ENCODE measurements around the gene PANK2. TPM values are rescaled to one million over a fixed set of nuclear protein-coding genes. Genes with fewer than 3 reads are reported as not detected.

Gene PANK2
- total and polyA plus RNA-seq, 2 experiments from 2014 or later, result 36.1 to 72.0 TPM

- TF ChIP-seq REST (IDR thresholded peaks at IDR 0.05; ENCODE audit: unreplicated experiment), result no peak
- TF ChIP-seq JUNB (IDR thresholded peaks at IDR 0.05; ENCODE audit: unreplicated experiment), result no peak
- no peak for TF ChIP-seq CREB1 (CRISPR knock-in tag; IDR thresholded peaks at IDR 0.05; ENCODE audit: low read depth)
- TF ChIP-seq CTCF (conservative IDR thresholded peaks at IDR 0.05; ENCODE audit: low read depth in 2 of 2), result no peak
- TF ChIP-seq STAT1 (IDR thresholded peaks at IDR 0.05; ENCODE audit: unreplicated experiment), result no peak
- no peak for TF ChIP-seq ZNF331 (CRISPR knock-in tag; IDR thresholded peaks at IDR 0.05; ENCODE audit: low read depth)
Measured at GRCh38 chr20:3909952-3910366, 20.8 kb downstream of the PANK2 start (continued).

- no peak for ATAC-seq
- H3K36me3 Mint-ChIP-seq (ENCODE audit: low read depth), result peaks cover 83% of the 10 kb centered on the region
- TF ChIP-seq CTCF (conservative IDR thresholded peaks at IDR 0.05; ENCODE audit: low read depth in 2 of 2) (no peak), ZNF462 (CRISPR knock-in tag; IDR thresholded peaks at IDR 0.05) (no peak), POLR2AphosphoS5 (IDR thresholded peaks at IDR 0.05; ENCODE audit: low read depth) (no peak), EZH2 (IDR thresholded peaks at IDR 0.05; ENCODE audit: low read depth, unreplicated experiment) (no peak), ZNF114 (CRISPR knock-in tag; IDR thresholded peaks at IDR 0.05) (no peak)
Measured at GRCh38 chr20:3910853-3911252, 21.7 kb downstream of the PANK2 start.

More at GRCh38 chr20:3910853-3911252, 21.7 kb downstream of the PANK2 start:
- Histone ChIP-seq H3K36me3 (ENCODE audit: insufficient read depth) (peaks cover 73% of the 10 kb centered on the region), H3K4me3 (no peak overlapping the region), H3F3A (replicated peaks; ENCODE audit: low read depth) (peaks cover 26% of the 10 kb centered on the region; the same call in 1 of the 2 replicates), H3K27me3 (ENCODE audit: insufficient read depth) (no peaks in the 10 kb centered on the region), H3K27ac (ENCODE audit: low read depth) (no peak overlapping the region; the same call in 1 of the 2 replicates), H3K4me2 (no peak overlapping the region), H3K4me1 (ENCODE audit: insufficient read depth) (no peaks in the 10 kb centered on the region; the same call in 1 of the 2 replicates), H2AFZ (no peak overlapping the region), H4K20me1 (replicated peaks; ENCODE audit: insufficient read depth) (peaks cover 89% of the 10 kb centered on the region), H3K79me2 (replicated peaks; ENCODE audit: insufficient read depth) (peaks cover 98% of the 10 kb centered on the region), H3K9me2 (ENCODE audit: insufficient read depth) (no peaks in the 10 kb centered on the region)
- Mint-ChIP-seq H3K9me3 (no peaks in the 10 kb centered on the region), H3K4me3 (no peak overlapping the region), H3K4me1 (no peaks in the 10 kb centered on the region), H3K27ac (no peak overlapping the region), H3K27me3 (ENCODE audit: insufficient read depth, low read depth, poor library complexity) (peaks cover 10% of the 10 kb centered on the region)
- DNase-seq (ENCODE audit: low spot score), result no peak

All from GM23338 (cell line).